ENCODE measurements around the gene SS18. TPM values are rescaled to one million over a fixed set of nuclear protein-coding genes. Genes with fewer than 3 reads are reported as not detected.

SS18 gene
- total RNA-seq, 6 donors from 2014 or later = 49.6 to 122 (median 91.8) TPM

DNA sequence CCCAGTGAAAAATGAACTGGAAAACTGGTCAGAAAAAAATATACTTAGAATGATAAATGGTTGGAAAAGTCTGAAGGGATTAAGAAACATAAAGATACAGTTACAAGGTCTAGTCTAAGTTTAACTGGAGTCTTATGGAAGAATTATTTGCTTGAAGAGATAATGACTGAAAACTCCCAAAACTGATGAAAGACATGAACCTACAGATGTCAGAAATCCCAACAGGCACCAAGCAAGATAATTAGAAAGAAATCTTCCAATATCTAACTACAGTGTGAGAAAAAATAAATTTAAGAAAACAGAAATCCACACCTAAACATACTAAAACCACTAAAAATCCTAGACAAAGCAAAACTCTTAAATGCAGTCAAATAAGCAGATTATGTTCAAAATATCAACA, 19.4 kb downstream of the SS18 start:
- H3K36me3 ChIP-seq = peaks cover 12 to 76% (median 27%) of the 10 kb centered on the region in 4 donors

DNA sequence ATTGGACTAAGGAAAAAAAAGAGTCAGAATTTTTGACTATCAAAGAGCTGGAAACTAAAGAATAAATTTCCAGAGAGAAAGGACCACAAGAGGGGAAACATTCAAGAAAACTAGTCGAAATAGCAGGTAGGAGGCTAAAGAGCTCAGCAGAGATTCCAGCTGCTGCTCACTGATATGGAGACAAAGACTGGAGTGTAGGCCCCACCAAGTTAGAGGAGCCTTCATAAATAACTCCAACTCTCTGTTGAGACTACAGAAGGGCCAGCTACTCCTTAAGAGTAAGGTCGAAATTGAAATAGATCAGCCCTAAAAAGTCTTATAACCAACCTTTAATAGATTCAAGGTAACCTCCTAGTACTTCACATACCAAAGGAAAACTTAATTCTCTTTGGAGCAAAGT, 31.1 kb downstream of the SS18 start:
- no peaks in the 10 kb centered on the region for H3K4me1 ChIP-seq
- H3K36me3 ChIP-seq = peaks cover 3 to 43% (median 24%) of the 10 kb centered on the region in 4 donors
- no peaks in the 10 kb centered on the region for H3K9me3 ChIP-seq
- no peak overlapping the region for H3K4me3 ChIP-seq
- WGBS, 2 donors = 80 to 87% methylated on average over 2 of the region's 2 CpGs
- ATAC-seq (ENCODE audit: low FRiP score in 2 of 2) (no peak), DNase-seq (no peak)
- TF ChIP-seq CTCF (IDR thresholded peaks at IDR 0.05) (no peak), POLR2AphosphoS5 (IDR thresholded peaks at IDR 0.05) (no peak), POLR2A (IDR thresholded peaks at IDR 0.05) (no peak), EP300 (IDR thresholded peaks at IDR 0.05) (no peak)
- no peak overlapping the region for H3K27ac ChIP-seq
- H3K27me3 ChIP-seq = no peaks in the 10 kb centered on the region

More for the DNA sequence above, 19.4 kb downstream of the SS18 start:
- no peak overlapping the region for H3K4me3 ChIP-seq
- H3K27ac ChIP-seq = no peak overlapping the region
- peaks cover 0 to 5% (median 0%) of the 10 kb centered on the region in 4 donors for H3K9me3 ChIP-seq
- TF ChIP-seq EP300 (IDR thresholded peaks at IDR 0.05) (no peak), POLR2A (IDR thresholded peaks at IDR 0.05) (no peak), POLR2AphosphoS5 (IDR thresholded peaks at IDR 0.05) (no peak), CTCF (IDR thresholded peaks at IDR 0.05) (no peak)
- no peaks in the 10 kb centered on the region for H3K27me3 ChIP-seq
- ATAC-seq (ENCODE audit: low FRiP score in 2 of 2) (no peak), DNase-seq (no peak)
- H3K4me1 ChIP-seq = peaks cover 0 to 7% (median 0%) of the 10 kb centered on the region in 4 donors

- Histone ChIP-seq H3K27me3 (no peaks in the 10 kb centered on the region), H3K27ac (no peak overlapping the region), H3K4me3 (no peak overlapping the region), H3K36me3 (peaks cover 6 to 57% (median 28%) of the 10 kb centered on the region in 4 donors), H3K4me1 (no peaks in the 10 kb centered on the region), H3K9me3 (no peaks in the 10 kb centered on the region)
- no peak for ATAC-seq (ENCODE audit: low FRiP score in 2 of 2)
- DNase-seq = no peak
- WGBS, 2 donors = 82 to 88% methylated on average over 7 of the region's 7 CpGs
- no peak for TF ChIP-seq EP300 (IDR thresholded peaks at IDR 0.05)
- no peak for TF ChIP-seq CTCF (IDR thresholded peaks at IDR 0.05)
- no peak for TF ChIP-seq POLR2A (IDR thresholded peaks at IDR 0.05)
- TF ChIP-seq POLR2AphosphoS5 (IDR thresholded peaks at IDR 0.05) = no peak
Measured at GRCh38 chr18:26057344-26057773, 33.1 kb downstream of the SS18 start.

DNA sequence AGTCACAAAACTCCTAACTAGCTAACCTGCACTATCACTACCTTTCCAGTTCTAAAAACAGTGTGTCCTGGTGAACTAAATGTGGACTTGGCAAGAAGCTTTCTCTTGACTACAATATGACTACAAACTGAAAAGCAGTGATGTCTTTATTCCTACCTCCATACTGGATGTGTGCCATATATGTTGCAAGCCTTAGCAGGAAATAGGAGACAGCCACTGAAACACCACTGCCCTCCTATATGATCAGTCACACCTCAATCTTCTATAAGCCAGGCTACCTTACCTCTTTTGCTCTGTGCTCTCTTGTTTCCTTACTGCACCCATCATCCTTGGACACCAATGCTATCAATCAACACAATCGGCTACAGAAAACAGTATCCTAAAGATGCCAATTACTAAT, 34.1 kb downstream of the SS18 start:
- Histone ChIP-seq H3K4me3 (no peak overlapping the region), H3K36me3 (peaks cover 9 to 61% (median 28%) of the 10 kb centered on the region in 4 donors), H3K27ac (no peak overlapping the region), H3K27me3 (no peaks in the 10 kb centered on the region), H3K9me3 (no peaks in the 10 kb centered on the region), H3K4me1 (no peaks in the 10 kb centered on the region)
- whole genome bisulfite sequencing, 2 donors = 94 to 100% methylated on average over 1 of the region's 1 CpG
- ATAC-seq (ENCODE audit: low FRiP score in 2 of 2) (no peak), DNase-seq (no peak)
- TF ChIP-seq CTCF (IDR thresholded peaks at IDR 0.05) (no peak), POLR2A (IDR thresholded peaks at IDR 0.05) (no peak), EP300 (IDR thresholded peaks at IDR 0.05) (no peak), POLR2AphosphoS5 (IDR thresholded peaks at IDR 0.05) (no peak)

DNA sequence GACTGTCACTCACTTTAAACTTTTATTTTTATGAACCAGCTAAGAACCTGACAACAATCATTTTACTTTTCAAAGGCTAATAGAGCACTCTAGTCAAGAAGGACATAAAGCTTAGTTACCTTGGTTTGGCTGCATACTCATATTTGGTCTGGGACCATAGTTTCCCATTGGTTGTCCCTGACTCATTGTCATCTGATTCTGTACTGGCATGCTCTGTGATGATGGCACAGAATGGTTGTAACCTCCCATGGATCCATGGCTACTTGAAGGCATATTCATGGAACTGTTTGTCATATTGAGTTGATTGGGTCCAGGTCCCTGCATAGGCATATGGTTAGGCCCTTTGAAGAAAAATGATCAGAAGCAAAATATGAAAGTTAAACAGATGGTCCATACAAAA, 37.9 kb downstream of the SS18 start:
- DNase-seq (no peak), ATAC-seq (ENCODE audit: low FRiP score in 2 of 2) (no peak)
- Histone ChIP-seq H3K9me3 (no peaks in the 10 kb centered on the region), H3K27ac (no peak overlapping the region), H3K4me3 (no peak overlapping the region), H3K27me3 (no peaks in the 10 kb centered on the region), H3K36me3 (peaks cover 9 to 73% (median 33%) of the 10 kb centered on the region in 4 donors), H3K4me1 (no peaks in the 10 kb centered on the region)
- TF ChIP-seq EP300 (IDR thresholded peaks at IDR 0.05) (no peak), CTCF (IDR thresholded peaks at IDR 0.05) (no peak), POLR2AphosphoS5 (IDR thresholded peaks at IDR 0.05) (no peak)
